A549 treated with dexamethasone at 1 μM for 4 hours (cell line): Measurements from ENCODE around the gene RARS1. TPM values are rescaled to one million over a fixed set of nuclear protein-coding genes. Genes with fewer than 3 reads are reported as not detected.

Experiments used
- total RNA-seq: library from RNA; stranded (reverse); fragments of 200-300 nt; extraction: Qiagen RNA extraction; gene quantifications from 5 replicates; pipeline ENCODE4 v1.2.3, GENCODE V29; 2022

The RARS1 gene
- total RNA-seq: 97.3 to 112 TPM (median 102 TPM) in 5 replicates

DNA sequence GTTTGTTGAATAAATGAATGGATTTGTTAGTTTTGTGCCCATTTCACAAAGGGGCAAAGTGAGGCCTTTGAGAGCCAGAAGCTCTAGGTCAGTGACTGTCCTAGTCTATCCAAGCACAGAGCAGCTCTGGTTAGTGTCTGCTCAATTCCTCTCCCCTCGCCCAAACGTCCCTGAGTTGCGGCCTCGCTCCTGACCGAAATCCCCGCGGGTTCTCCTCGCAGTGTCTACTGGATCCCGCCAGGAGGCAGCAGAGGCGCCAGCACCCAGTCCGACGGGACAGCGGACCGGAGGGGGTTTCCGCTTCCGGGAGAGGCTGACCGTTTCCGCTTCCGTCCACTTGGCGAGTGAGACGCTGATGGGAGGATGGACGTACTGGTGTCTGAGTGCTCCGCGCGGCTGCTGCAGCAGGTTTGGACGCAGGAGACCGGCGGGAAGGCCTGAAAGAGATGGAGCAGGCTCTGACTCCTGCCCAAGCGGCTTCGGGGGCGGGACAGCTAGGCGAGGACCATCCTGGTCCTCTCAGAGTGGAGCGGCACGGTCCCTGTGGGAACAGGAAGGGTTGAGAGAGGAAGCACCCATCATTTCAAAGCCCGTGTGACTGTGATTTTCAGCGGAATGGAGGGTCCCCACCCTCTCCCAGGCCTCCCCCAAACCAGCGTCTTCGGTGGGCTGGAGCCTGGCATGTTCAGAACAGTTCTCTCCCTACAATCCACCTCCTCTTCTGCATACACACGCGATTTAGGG, at the start of gene RARS1:
Gene RARS1, plus strand, starts transcription at position 336 of the 744 bp plus-strand sequence. Its CDS starts 28 bp downstream, at position 364.

GRCh38 chr5:168528521-168529373, 42.5 kb downstream of the RARS1 start, which contains the start of gene FBLL1:
Gene FBLL1, plus strand, starts transcription at chr5:168529305. Its CDS starts 200 bp downstream, at chr5:168529505.

Other genes with a start within 250 kb of the RARS1 start
- 69.1 to 91.1 TPM (median 80.7 TPM) in 5 replicates for gene WWC1, start 194.8 kb upstream of the RARS1 start, total RNA-seq
- 0.06 to 0.13 TPM (median 0.08 TPM) in 4 of 5 replicates, not detected in the other for gene FBLL1, start 42.8 kb downstream of the RARS1 start, total RNA-seq
- 11.5 to 31.3 TPM (median 23.0 TPM) in 5 replicates for gene PANK3, start 92.9 kb downstream of the RARS1 start, total RNA-seq